ENCODE data around the gene ACACB.

Gene ACACB

DNA sequence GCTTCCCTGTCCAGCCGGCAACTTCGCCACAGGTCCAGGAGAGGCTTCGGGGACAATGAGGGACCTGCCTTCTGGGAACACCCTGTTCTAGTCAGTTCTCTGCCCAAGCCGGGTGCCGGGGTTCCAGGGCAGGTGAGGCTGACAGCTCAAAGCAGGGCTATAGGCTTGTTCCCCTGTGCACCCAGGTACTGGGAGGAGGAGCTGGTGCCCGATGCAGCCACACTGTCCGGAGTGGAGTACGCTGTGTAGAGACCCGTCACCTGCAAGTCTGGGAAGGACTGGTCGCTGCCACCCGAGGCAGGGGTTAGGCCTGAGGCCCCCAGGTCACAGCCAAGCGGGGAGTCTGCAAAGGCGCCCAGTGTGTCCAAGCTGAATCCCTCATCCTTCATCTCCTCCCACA, 163.1 kb downstream of the ACACB start:
- H3K4me3 Mint-ChIP-seq = no peak overlapping the region
- no peak for DNase-seq
- H3K27me3 Mint-ChIP-seq = no peaks in the 10 kb centered on the region
- H3K4me1 Mint-ChIP-seq (ENCODE audit: low read depth) = no peaks in the 10 kb centered on the region
- H3K9me3 Mint-ChIP-seq = no peaks in the 10 kb centered on the region
- no peak overlapping the region for H3K27ac Mint-ChIP-seq
- H3K36me3 Mint-ChIP-seq (ENCODE audit: low read depth) = no peaks in the 10 kb centered on the region

DNA sequence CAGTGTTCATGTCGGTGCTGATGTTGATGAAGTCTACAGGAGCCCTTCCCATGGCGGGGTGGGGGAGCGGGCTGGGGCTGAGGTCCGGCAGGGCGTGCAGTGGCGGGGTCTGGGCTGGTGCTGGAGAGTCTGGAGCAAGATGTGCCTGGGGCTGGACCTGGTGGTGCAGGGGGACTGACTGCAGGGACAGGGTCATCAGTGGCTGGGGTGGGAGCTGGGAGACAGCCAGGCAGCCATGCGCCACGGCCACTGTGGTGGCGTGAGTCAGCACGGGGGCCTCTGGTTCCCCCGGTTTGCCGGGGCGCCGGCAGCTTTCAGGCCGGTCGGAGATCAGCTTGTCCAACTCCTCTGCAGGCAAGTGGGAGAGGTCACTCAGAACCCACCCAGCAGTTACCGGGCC, 165.1 kb downstream of the ACACB start:
- no peaks in the 10 kb centered on the region for H3K4me1 Mint-ChIP-seq (ENCODE audit: low read depth)
- no peak overlapping the region for H3K4me3 Mint-ChIP-seq
- H3K36me3 Mint-ChIP-seq (ENCODE audit: low read depth) = no peaks in the 10 kb centered on the region
- H3K27ac Mint-ChIP-seq = no peak overlapping the region
- DNase-seq = no peak
- H3K27me3 Mint-ChIP-seq = no peaks in the 10 kb centered on the region
- H3K9me3 Mint-ChIP-seq = no peaks in the 10 kb centered on the region

DNA sequence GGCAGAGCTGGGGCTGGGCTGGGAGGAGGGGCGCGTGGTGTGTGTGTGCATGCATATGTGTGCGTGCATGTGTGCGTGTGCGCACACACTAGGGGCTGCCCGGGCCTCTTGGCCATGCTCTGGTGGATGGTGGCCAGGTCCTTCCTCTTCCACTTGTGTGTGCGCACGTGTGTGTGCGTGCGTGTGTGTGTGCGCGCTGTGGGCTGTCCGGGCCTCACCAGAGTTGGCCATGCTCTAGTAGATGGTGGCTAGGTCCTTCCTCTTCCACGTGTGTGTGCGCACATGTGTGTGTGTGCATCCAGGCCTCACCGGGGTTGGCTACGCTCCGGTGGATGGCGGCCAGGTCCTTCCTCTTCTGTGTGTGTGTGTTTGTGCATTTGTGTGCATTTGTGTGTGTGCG, 168.0 kb downstream of the ACACB start:
- Mint-ChIP-seq H3K4me3 (no peak overlapping the region), H3K4me1 (ENCODE audit: low read depth) (no peaks in the 10 kb centered on the region), H3K36me3 (ENCODE audit: low read depth) (no peaks in the 10 kb centered on the region), H3K9me3 (no peaks in the 10 kb centered on the region), H3K27ac (no peak overlapping the region), H3K27me3 (peaks cover 3% of the 10 kb centered on the region)
- DNase-seq = no peak

DNA sequence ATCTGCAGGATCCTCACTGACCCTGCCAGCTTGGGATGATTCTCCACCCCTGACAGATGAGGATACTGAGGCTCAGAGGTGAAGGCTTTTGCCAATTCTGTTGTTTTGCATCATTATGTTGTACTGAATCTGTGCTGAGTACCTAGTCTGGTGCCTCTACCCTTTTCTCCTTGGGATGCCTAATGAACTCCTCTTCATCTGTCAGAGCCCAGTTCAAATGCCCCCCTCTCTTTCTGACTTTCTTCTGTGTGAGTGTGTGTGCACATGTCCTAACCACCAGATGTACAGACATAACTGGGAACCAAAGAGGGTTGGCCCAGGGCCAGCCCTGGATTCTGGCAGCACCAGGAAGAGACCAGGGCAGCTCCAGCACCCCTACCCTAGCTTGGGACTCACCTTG, 169.9 kb downstream of the ACACB start:
- Mint-ChIP-seq H3K27ac (no peak overlapping the region), H3K4me1 (ENCODE audit: low read depth) (no peaks in the 10 kb centered on the region), H3K4me3 (no peak overlapping the region), H3K27me3 (peaks cover 16% of the 10 kb centered on the region), H3K36me3 (ENCODE audit: low read depth) (no peaks in the 10 kb centered on the region), H3K9me3 (no peaks in the 10 kb centered on the region)
- no peak for DNase-seq

DNA sequence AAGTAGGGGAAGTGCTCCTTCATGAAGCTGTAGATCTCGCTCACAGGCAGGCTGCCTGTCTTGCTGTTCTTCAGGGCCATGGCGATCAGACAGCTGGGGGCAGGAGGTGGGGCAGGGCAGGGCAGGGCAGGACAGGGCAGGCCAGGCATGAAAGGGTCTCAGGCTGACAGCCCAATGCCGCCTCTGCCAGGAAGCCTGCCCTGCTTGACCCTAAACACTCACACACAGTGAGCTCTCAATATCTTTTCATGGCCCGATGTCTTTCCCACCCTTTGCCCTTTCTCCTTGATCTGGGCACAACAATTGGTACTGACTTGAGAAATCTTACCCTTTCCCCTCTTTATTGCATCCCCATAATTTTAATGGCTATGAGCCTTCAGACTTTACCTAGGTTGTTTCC, 170.3 kb downstream of the ACACB start:
- DNase-seq = no peak
- Mint-ChIP-seq H3K9me3 (no peaks in the 10 kb centered on the region), H3K27ac (no peak overlapping the region), H3K4me3 (no peak overlapping the region), H3K4me1 (ENCODE audit: low read depth) (no peaks in the 10 kb centered on the region), H3K36me3 (ENCODE audit: low read depth) (no peaks in the 10 kb centered on the region), H3K27me3 (peaks cover 20% of the 10 kb centered on the region)

DNA sequence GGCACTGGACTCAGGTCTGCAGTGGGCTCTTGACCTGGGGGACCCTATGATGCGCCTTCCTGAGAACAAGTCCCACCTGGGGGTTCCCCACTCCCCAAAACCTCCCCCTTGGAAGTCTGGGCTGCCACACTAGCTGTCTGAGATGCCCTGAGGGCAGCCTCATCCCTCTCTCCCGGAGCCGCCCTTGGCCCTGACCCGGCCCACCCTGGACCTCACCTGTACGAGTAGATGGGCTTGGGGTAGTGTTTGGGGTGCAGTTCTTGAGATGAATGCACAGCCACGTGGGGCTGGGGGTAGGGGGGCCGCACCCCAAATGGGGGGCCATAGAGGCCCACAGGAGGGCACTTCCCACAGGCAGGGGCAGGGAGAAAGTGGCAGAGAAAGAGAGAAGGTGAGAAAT, 170.8 kb downstream of the ACACB start:
- DNase-seq = no peak
- Mint-ChIP-seq H3K36me3 (ENCODE audit: low read depth) (no peaks in the 10 kb centered on the region), H3K4me1 (ENCODE audit: low read depth) (no peaks in the 10 kb centered on the region), H3K4me3 (no peak overlapping the region), H3K27ac (no peak overlapping the region), H3K27me3 (peaks cover 23% of the 10 kb centered on the region), H3K9me3 (no peaks in the 10 kb centered on the region)

DNA sequence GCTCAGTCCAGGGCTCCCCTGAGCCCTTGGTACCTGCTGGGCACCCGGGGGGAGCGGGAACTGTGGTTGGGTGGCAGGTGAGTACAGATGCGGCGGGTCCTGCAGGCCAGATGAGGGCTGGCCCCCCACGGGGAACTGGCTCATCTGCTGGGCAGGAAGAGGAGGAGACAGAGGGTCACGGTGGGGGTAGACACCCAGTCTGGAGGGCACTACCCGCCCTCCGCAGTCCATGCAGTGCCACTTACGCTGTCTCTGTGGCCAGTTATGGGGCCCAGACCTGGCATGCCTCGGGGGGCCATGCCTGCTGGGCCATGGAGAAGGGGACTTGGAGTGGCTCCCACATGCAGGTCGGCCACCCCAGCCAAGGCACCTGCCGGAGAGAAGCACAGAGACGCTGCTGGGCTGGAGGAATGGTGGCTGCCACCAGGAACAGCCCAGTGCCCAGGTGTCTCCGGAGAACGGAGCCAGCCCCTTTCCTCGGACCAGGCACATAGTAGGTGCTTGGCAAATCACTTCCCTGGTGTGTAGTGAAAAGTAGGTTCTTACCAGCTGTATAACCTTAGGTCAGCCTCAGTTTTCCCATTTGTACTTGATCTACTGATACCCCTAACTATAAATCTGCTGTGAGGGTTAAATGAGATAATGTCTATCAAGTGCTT, 171.6 kb downstream of the ACACB start:
- Mint-ChIP-seq H3K9me3 (no peaks in the 10 kb centered on the region), H3K27me3 (peaks cover 31% of the 10 kb centered on the region), H3K27ac (no peak overlapping the region), H3K4me1 (ENCODE audit: low read depth) (no peaks in the 10 kb centered on the region), H3K36me3 (ENCODE audit: low read depth) (no peaks in the 10 kb centered on the region), H3K4me3 (no peak overlapping the region)
- DNase-seq = no peak

DNA sequence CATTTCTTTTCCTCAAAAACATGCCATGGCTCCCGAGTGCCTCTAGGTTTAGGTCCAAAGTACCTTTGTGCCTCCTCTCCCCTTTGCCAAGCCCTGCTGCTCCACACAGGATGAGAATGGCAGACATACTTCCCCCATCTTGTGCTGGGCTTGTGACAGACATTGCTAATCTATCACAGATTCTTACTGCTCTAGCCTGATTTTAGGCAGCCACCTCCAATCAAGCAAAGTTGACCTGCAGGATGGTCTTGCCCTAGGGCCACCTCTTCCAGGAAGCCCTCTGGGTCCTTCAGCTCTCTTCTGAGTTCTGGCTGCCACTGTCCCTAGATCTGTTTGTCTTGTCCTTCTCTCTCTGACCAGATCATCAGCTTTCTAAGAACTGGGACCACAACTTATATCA, 172.2 kb downstream of the ACACB start:
- no peak for DNase-seq
- H3K36me3 Mint-ChIP-seq (ENCODE audit: low read depth) = no peaks in the 10 kb centered on the region
- no peak overlapping the region for H3K27ac Mint-ChIP-seq
- H3K27me3 Mint-ChIP-seq = peaks cover 35% of the 10 kb centered on the region
- no peaks in the 10 kb centered on the region for H3K9me3 Mint-ChIP-seq
- no peaks in the 10 kb centered on the region for H3K4me1 Mint-ChIP-seq (ENCODE audit: low read depth)
- no peak overlapping the region for H3K4me3 Mint-ChIP-seq

DNA sequence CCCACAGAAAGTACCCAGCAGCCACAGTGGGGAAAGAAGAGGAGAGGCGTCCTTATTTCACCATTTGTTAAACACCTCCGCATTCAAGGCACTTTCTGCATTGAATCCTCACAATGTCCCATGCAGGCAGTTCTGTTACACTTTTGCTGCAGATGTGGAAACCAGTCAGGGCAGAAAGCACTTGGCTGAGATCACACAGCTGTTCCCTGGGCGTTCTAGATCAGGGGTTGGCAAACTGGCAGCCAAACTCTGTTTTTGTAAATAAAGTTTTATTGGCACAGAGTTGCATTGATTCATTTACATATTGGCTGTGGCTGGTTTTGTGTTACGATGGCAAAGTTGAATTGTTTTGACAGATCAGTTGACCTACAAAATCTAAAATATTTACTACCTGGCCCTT, 172.6 kb downstream of the ACACB start:
- Mint-ChIP-seq H3K27me3 (peaks cover 38% of the 10 kb centered on the region), H3K36me3 (ENCODE audit: low read depth) (no peaks in the 10 kb centered on the region), H3K4me3 (no peak overlapping the region), H3K4me1 (ENCODE audit: low read depth) (no peaks in the 10 kb centered on the region), H3K9me3 (no peaks in the 10 kb centered on the region), H3K27ac (no peak overlapping the region)
- no peak for DNase-seq

DNA sequence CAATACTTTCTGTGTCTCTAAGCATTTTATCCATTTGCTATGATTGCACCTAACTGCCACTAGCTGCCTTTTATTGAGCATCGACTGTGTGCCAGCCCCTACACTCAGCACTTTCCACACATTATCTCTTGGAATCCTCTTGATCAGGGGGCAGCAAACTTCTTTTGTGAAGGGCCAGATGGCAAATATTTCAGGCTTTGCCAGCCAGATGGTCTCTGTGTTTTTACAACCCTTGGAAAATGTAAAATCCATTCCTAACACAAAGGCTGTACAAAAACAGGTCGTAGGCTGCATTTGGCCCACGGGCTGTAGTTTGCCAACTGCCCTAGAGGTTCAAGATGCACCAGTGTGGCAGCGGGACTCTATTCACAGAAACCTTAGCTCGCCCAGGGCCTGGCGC, 173.2 kb downstream of the ACACB start:
- Mint-ChIP-seq H3K9me3 (no peaks in the 10 kb centered on the region), H3K27me3 (peaks cover 41% of the 10 kb centered on the region), H3K27ac (no peak overlapping the region), H3K4me3 (no peak overlapping the region), H3K4me1 (ENCODE audit: low read depth) (no peaks in the 10 kb centered on the region), H3K36me3 (ENCODE audit: low read depth) (no peaks in the 10 kb centered on the region)
- no peak for DNase-seq

DNA sequence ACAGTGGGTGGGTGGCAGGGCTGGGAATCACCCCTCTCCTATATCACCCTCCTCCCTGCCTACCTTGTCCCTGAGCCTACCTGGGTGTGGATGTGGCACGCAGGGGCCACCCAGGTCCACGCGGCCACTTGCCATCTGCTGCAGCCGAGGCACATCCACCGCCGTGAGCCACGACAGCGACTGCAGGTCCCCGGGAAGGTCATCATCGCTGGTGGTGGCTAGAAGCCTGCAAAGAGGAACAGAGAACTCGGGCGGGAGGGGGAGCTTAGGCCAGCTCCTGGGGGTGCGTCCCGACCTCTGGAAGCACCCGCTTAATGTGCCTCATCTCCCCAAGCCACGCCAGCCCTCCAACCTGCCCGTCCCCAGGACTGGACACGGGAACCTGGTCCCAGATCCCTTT, 173.7 kb downstream of the ACACB start:
- Mint-ChIP-seq H3K4me1 (ENCODE audit: low read depth) (no peaks in the 10 kb centered on the region), H3K9me3 (no peaks in the 10 kb centered on the region), H3K36me3 (ENCODE audit: low read depth) (no peaks in the 10 kb centered on the region), H3K27ac (no peak overlapping the region), H3K27me3 (peaks cover 46% of the 10 kb centered on the region), H3K4me3 (no peak overlapping the region)
- DNase-seq = no peak

DNA sequence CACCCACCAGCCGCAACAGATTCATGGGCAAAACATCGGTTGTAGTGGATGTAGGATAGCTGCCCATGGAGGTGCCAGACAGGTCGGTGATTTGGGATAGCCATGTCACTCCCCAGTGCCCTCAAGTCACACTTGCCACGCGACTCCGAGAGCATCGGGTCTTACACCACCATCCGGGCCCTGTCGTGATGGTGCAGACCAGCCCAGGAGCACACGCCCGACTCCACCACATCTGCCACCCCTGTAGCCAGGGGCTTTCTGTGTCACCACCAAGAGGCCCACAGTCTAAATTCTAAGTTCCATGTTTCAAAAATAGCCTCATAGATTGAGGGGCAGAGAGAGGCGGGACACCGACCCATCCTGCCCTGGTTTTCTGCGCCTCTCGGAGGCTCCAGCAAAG, 174.7 kb downstream of the ACACB start:
- no peak overlapping the region for H3K4me3 Mint-ChIP-seq
- DNase-seq = no peak
- no peaks in the 10 kb centered on the region for H3K36me3 Mint-ChIP-seq (ENCODE audit: low read depth)
- peaks cover 53% of the 10 kb centered on the region for H3K27me3 Mint-ChIP-seq
- H3K4me1 Mint-ChIP-seq (ENCODE audit: low read depth) = no peaks in the 10 kb centered on the region
- H3K9me3 Mint-ChIP-seq = no peaks in the 10 kb centered on the region
- H3K27ac Mint-ChIP-seq = no peak overlapping the region

DNA sequence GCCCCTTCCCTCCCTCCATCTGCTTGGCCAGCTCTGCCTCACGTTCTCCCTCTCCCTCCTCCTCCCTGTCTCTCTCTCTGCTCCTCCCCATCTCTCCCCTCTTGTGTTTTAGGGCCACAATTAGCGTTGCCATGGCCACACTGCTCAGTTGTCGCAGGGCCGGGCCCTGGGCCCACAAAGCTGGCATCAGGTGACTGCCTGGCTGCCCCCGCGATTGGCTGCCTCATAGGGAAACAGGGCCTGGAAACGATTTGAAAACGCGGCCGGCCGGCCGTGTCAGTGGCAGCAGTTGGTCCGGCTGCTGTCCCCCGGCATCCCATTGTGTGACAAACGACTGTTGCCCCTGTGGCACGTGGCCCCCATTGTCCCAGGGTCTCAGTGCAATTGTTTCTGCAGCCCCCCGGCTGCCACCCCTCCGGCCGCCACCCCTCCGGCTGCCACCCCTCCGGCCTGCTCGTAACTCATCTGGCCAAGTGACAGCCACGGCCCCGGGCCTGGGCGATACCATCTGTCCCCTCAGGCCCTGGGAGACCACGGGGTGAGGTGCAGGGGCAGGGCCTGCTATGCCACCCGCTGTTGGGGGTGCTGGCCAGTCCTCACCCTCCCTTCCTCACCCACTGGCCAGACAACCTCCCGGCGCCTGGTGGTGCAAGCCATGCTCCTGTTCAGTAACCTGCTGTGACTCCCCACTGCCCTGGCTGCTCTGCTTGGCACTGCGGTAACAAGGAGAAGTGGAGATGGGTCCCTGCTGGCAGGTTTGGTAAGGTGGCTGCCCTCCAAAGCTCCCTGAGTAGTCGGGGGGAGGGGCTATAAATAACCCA, 175.3 kb downstream of the ACACB start:
- no peaks in the 10 kb centered on the region for H3K4me1 Mint-ChIP-seq (ENCODE audit: low read depth)
- H3K27me3 Mint-ChIP-seq = peaks cover 54% of the 10 kb centered on the region
- H3K9me3 Mint-ChIP-seq = no peaks in the 10 kb centered on the region
- no peak overlapping the region for H3K27ac Mint-ChIP-seq
- no peak for DNase-seq
- no peaks in the 10 kb centered on the region for H3K36me3 Mint-ChIP-seq (ENCODE audit: low read depth)
- H3K4me3 Mint-ChIP-seq = no peak overlapping the region

DNA sequence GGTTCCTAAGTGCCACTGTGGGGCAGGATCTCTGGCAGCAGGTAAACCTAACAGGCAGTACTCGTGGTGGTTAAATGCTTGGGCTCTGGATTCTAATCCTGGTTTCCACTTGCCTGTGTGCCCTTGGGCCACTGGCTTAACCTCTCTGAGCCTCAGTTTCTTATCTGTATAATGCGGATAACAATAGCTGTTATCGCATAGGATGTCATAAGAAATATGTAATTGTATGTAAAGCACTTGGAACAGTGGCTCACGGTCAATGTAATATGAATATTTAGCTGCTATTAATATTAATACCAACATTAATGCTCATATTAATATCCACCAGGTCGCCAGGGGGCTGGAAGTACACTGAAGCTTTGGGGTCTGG, 175.9 kb downstream of the ACACB start:
- H3K27me3 Mint-ChIP-seq = peaks cover 58% of the 10 kb centered on the region
- no peak for DNase-seq
- H3K4me3 Mint-ChIP-seq = no peak overlapping the region
- H3K9me3 Mint-ChIP-seq = no peaks in the 10 kb centered on the region
- no peak overlapping the region for H3K27ac Mint-ChIP-seq
- no peaks in the 10 kb centered on the region for H3K36me3 Mint-ChIP-seq (ENCODE audit: low read depth)
- no peaks in the 10 kb centered on the region for H3K4me1 Mint-ChIP-seq (ENCODE audit: low read depth)

DNA sequence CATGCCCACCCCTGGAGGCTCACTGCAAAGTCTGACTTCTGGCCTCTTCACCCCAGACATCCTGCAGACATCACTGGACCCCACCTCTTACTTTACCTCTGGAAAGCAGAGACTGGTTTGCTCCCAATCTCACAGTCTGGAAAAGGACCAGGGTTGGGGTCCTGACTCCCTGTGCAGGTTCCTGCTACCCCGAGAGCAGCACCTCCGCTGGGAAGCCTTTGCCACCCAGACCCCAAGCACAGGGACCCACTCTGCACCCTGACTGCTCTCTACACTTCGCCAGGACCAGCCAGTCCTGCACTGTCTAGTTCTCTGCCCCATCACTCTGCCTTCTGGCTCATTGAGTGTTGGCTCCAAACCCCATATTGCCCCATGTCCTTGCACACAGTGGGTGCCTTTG, 176.7 kb downstream of the ACACB start:
- Mint-ChIP-seq H3K4me1 (ENCODE audit: low read depth) (no peaks in the 10 kb centered on the region), H3K36me3 (ENCODE audit: low read depth) (no peaks in the 10 kb centered on the region), H3K9me3 (no peaks in the 10 kb centered on the region), H3K27me3 (peaks cover 55% of the 10 kb centered on the region), H3K4me3 (no peak overlapping the region), H3K27ac (no peak overlapping the region)
- no peak for DNase-seq
